GM21619 (cell line): Measurements from ENCODE around the gene NCOA1.

ENCODE experiments used
- ATAC-seq: cut with Tn5 transposase; IDR thresholded peaks from one replicate; pipeline ENCODE4 v1.9.1; 2021; ENCODE audit not compliant: unreplicated experiment

The NCOA1 gene

DNA sequence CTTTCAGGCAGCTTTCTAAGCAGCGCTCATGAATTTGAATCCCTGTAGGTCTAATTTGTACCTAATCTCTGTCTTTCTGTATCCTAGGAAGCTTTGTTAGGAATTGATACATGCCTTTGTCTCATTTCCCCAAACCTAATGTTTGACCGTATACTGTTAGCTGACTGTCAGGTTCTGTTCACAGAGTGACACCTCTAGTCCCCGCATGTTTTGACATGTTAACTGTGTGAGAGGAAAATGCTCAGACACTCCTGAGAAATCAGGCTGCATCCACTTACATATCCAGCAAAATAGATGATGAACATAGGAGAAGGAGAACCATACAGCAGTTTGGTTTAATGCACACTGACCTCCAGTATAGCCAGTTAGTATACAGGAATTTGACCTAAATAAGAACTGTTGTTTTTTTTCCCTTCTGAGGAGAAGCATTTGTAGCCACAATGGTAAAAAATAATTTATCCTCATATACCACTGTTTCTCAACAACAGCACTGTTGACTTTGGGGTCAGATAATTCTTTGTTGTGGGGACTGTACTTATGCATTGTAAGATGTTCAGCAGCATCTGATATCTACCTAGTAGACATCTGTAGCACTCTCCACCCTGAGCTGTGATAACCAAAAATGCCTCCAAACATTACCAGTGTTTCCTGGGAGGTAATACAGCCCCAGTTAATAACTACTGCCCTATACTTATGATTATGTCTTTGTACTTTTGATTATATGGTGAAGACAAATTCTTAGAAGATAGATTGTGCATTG lies 130.9 kb downstream of the NCOA1 start:
- ATAC-seq, result no peak

DNA sequence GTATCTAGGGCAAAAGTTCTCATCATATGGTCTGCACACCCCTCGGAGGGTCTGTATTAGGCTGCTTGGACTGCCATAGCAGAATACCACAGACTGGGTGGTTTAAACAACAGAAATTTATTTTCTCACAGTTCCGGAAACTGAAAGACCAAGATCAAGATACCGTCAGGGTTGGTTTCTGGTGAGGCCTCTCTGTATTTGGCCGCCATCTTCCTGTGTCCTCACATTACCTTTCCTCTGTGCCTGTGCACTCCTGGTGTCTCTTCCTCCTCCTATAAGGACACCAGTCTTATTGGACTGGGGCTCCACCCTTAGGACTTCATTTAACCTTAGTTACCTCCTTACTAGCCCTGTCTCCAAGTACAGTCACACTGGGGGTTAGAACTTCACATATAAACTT lies 132.5 kb downstream of the NCOA1 start:
- no peak for ATAC-seq

GRCh38 chr2:24625728-24626127 lies 134.7 kb downstream of the NCOA1 start:
- ATAC-seq, result no peak

GRCh38 chr2:24626131-24626530 lies 135.1 kb downstream of the NCOA1 start:
- no peak for ATAC-seq

DNA sequence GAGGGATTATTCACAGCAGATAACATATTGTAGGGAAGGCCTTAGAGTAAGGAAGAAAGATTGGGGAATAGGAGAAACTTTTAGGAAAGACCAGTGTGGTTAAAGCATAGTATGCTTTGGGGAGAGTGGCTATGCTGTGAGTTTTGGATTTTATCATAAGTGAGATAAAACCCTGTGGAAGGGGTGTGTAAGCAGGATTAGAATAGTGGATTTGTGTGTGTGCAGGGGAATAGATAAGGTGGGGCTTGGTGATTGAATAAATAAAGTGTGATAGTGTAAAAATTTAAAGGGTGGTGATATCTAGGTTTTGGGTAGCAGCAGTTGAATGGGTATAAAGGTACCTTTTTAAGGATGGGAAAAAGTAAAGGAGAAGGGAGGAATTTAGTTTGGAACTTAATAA lies 137.7 kb downstream of the NCOA1 start:
- ATAC-seq, result no peak

DNA sequence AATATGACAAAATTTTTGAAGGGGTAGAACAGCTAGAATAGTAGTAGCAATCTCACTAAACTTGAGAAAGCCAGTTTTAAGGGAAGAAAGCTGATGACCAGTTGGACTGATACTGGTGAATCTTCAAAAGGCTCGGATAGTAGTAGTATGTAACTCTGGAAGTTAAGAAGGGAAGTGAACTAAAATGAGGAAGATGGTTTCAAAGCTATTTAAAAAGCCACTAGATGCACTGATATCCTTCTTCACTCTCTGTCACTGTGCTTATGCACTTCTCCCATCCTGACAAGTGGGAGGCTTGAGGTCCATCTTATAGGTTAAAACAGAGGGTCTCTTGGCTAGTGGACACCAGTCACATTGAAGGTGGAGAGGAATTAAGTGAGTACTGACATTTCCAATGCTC lies 141.1 kb downstream of the NCOA1 start:
- ATAC-seq, result no peak

DNA sequence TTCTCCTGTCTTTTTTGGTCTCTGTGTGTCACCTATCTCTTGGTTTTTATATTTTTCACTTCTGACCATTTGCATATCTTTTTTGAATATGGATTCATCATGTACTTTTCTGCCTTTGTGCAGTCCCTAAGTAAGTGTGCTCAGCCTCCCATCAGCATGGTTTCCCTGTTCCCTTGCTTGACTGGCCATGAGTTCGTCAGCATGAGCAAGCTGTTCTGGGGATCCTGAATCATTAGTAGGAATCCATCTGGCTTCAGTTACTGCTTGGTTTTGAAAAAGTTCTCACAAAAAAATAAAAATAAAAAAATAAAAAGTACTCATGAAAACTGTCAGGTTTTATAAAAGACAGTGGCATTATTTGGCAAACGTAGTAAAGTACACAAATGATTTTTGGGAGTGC lies 144.1 kb downstream of the NCOA1 start:
- no peak for ATAC-seq

DNA sequence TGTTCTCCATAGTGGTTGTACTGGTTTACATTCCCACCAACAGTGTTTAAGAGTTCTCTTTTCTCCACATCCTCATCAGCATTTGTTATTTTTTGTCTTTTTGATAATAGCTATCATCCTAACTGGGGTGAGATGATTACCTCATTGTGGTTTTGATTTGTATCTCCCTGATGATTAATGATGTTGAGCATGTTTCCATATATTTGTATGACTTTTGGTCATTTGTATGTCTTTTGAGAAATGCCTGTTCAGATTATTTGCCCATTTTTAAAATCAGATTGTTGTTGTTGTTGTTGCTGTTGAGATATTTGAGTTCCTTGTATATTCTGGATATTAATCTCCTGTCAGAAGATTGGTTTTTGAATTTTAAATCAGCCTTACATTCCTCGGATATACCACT lies 147.5 kb downstream of the NCOA1 start:
- ATAC-seq, result no peak

DNA sequence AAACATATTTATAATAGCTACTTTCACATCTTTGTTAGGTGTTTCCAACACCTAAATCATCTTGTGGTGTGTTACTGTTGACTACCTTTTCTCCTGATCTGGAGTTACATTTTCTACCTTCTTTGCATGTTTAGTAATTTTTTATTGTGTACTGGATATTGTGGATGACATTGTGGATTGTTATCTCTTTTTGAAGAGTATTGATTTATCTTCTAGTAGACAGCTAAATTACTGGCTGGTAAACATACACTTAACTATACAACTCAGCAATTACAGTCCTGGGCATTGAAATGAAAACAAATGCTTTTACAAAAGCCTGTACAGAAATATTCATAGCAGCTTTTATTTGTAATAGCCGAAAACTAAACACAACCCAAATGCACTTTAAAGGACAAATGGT lies 151.3 kb downstream of the NCOA1 start:
- ATAC-seq, result no peak

GRCh38 chr2:24643051-24643450 lies 152.0 kb downstream of the NCOA1 start:
- ATAC-seq, result no peak

DNA sequence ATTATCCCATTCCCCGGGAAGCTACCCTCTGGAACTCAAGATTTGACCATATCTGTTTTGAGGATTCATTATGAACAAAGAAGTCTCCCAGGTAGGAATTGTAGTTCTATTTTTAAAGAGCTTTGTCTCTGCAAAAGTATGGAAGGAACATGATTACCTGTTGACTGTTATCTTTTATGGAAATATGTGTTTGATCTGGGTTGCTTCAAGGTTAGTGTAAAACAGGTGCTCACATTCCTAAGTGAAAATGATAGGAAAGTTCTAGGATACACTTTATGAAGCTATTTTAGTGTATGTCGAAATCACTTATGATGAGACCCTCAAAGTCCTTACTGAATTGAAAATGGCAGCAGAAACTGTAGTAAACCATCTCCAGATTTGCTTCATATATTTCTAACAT lies 153.0 kb downstream of the NCOA1 start:
- no peak for ATAC-seq

GRCh38 chr2:24650997-24651642 lies 160.1 kb downstream of the NCOA1 start:
- no peak for ATAC-seq

- ATAC-seq, result no peak
Measured at GRCh38 chr2:24651643-24652003, 160.6 kb downstream of the NCOA1 start.

GRCh38 chr2:24652265-24653182 lies 161.5 kb downstream of the NCOA1 start:
- no peak for ATAC-seq

DNA sequence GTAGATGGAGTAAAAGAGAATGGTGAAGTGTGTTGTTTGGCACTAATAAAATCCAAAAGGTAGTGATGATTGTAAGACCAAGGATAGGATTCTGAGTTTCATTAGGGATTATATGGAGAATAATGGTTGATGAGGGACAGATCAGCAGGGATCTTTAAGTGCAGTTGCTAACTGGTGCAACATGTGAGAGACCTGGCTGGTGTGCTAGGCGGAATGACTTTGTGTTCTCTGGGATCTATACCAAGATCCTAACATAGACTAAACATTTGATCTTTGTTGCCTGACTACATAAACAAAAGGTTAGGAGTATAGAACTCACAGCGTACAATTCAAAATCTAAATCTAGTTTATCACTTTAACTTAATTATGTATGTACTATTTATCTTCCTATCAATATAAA lies 166.8 kb downstream of the NCOA1 start:
- ATAC-seq, result no peak

GRCh38 chr2:24658531-24659202 lies 167.6 kb downstream of the NCOA1 start:
- ATAC-seq, result no peak

- ATAC-seq, result no peak
Measured at GRCh38 chr2:24659862-24660261, 168.8 kb downstream of the NCOA1 start.

GRCh38 chr2:24667542-24667941 lies 176.5 kb downstream of the NCOA1 start:
- ATAC-seq, result no peak

GRCh38 chr2:24671230-24671629 lies 180.2 kb downstream of the NCOA1 start:
- no peak for ATAC-seq

DNA sequence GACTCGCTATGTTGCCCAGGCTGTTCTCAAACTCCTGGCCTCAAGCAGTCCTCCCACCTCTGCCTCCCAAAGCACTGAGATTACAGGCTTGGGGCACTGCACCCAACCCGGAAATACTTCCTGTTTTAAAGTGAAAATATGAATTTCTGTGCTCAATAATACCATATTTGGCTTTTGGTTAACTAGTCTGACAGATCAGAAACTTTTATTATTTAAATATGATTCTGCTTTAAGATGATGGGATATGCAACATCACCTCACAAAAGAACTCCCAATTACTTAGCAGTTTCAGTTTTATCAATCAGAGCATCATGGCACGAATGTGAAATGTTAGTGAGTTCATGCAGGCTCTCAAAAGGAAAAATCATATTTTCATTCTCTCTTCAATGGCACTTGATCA lies 181.5 kb downstream of the NCOA1 start:
- ATAC-seq, result no peak

GRCh38 chr2:24675338-24675737 lies 184.3 kb downstream of the NCOA1 start:
- no peak for ATAC-seq
